Heart left ventricle (tissue), 13 donors: ENCODE results near the gene MEIKIN.

Experiments used
- POLR2A ChIP-seq, 2 donors: fragments of 450-650 bp; IDR thresholded peaks; one replicate each; pipeline ENCODE4 v1.6.1; 2017; ENCODE audit warnings: antibody characterized with exemption in 2 of 2, mild to moderate bottlenecking in 2 of 2, moderate library complexity in 2 of 2
- TF ChIP-seq, protein P1 (sequence below), 12 donors: fragments of 200-600 bp; sonication (generic) in 4 of 12; IDR thresholded peaks; one replicate each; pipeline versions ENCODE4 v1.5.0 to v1.8.0; 2018 to 2022; ENCODE audit warnings: antibody characterized with exemption in 12 of 12, mild to moderate bottlenecking in 5 of 12
- donor health status: ischemic (EF 13 %, LVEDD 7.1; RV severe dilation, severe dysfunction).
- donor health status: DM: no; HTN: yes; CAD: no.
- donor health status: DM: no; HTN: no; CAD: no.
- donor health status: ischemic (EF 25% LVEDD 6.9; RV normal size, moderate dysfunction).
- donor health status: ischemic (EF 25% LVEDD 5.7; RV mildly dilated, moderate dysfunction).
- donor health status: ischemic (EF 35%, LVEDD 5.7; RV mildly dilated, moderate dysfunction).
- donor health status: nonischemic (EF 11% LVEDD 7.7; RV severe dilation, severe dysfunction).
- donor health status: DM: yes; HTN: yes; CAD: no.
- donor health status: PGD.
- donor health status: ischemic (EF 29% LVEDD 5.4; RV normal size, mild dysfunction).
- donor health status: nonischemic (EF 23%, LVEDD 6.1; RV moderate dilation, normal function).

DNA sequence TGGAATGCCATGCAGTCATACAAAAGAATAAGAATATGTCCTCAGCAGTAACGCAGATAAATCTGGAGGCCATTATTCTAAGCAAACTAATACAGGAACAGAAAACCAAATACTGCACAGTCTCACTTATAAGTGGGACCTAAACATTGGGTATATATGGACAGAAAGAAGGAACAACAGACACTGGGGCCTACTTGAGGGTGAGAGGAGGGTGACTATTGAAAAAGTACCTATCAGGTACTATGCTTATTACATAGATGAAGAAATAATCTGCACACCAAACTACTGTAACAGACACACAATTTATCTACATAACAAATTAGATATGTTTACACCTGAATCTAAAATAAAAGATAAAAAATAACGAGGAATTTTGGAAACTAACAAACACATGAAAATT lies 38.8 kb downstream of the MEIKIN start:
- TF ChIP-seq, protein P1, sequence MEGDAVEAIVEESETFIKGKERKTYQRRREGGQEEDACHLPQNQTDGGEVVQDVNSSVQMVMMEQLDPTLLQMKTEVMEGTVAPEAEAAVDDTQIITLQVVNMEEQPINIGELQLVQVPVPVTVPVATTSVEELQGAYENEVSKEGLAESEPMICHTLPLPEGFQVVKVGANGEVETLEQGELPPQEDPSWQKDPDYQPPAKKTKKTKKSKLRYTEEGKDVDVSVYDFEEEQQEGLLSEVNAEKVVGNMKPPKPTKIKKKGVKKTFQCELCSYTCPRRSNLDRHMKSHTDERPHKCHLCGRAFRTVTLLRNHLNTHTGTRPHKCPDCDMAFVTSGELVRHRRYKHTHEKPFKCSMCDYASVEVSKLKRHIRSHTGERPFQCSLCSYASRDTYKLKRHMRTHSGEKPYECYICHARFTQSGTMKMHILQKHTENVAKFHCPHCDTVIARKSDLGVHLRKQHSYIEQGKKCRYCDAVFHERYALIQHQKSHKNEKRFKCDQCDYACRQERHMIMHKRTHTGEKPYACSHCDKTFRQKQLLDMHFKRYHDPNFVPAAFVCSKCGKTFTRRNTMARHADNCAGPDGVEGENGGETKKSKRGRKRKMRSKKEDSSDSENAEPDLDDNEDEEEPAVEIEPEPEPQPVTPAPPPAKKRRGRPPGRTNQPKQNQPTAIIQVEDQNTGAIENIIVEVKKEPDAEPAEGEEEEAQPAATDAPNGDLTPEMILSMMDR (IDR thresholded peaks at IDR 0.05): no peak
- no peak for TF ChIP-seq POLR2A (IDR thresholded peaks at IDR 0.05)
